ENCODE data around the gene CLDN17. TPM values are rescaled to one million over a fixed set of nuclear protein-coding genes. Genes with fewer than 3 reads are reported as not detected.

The CLDN17 gene
- total RNA-seq, 1 experiment from 2014 or later = not detected

GRCh38 chr21:30116479-30116878, 50.1 kb downstream of the CLDN17 start:
- no peak overlapping the region for H3K56ac ChIP-seq (ENCODE audit: insufficient read length, low read depth, low read length)
- no peaks in the 10 kb centered on the region for H3K4me1 ChIP-seq (ENCODE audit: insufficient read depth, low read length)
- no peaks in the 10 kb centered on the region for H4K20me1 ChIP-seq (ENCODE audit: control insufficient read depth, insufficient read depth, insufficient read length)
- no peak overlapping the region for H3K9ac ChIP-seq (ENCODE audit: extremely low read depth, insufficient read length, low read length)
- H2BK5ac ChIP-seq (ENCODE audit: insufficient read length, low read length) = no peak overlapping the region
- no peak overlapping the region for H3K27ac ChIP-seq (ENCODE audit: insufficient read length, low read depth, low read length)
- no peak overlapping the region for H2BK120ac ChIP-seq (ENCODE audit: low read depth, low read length, poor library complexity, severe bottlenecking)
- H3K9me3 ChIP-seq (ENCODE audit: control insufficient read depth, low read depth, low read length) = no peaks in the 10 kb centered on the region
- H2BK15ac ChIP-seq (ENCODE audit: low read depth, low read length) = no peak overlapping the region
- no peaks in the 10 kb centered on the region for H3K36me3 Mint-ChIP-seq (ENCODE audit: insufficient read depth in 1 of 3, low read depth in 3 of 3)
- no peak overlapping the region for H3K18ac ChIP-seq (ENCODE audit: insufficient read length, low read depth, low read length)
- no peak overlapping the region for H2AK5ac ChIP-seq (ENCODE audit: insufficient read length, low read length)
- DNase-seq = no peak
- no peak overlapping the region for H2AFZ ChIP-seq (ENCODE audit: low read length)
- no peak overlapping the region for H3K4me2 ChIP-seq (ENCODE audit: insufficient read depth, insufficient read length, low read length)
- H4K91ac ChIP-seq (ENCODE audit: insufficient read length, low read depth, low read length) = no peak overlapping the region
- H3K23me2 ChIP-seq (ENCODE audit: insufficient read length, low read depth, low read length, poor library complexity, severe bottlenecking) = no peaks in the 10 kb centered on the region
- no peak overlapping the region for H3T11ph ChIP-seq (ENCODE audit: low read length)
- H3K27me3 Mint-ChIP-seq (ENCODE audit: low read depth) = no peaks in the 10 kb centered on the region
- no peaks in the 10 kb centered on the region for H3K27me3 ChIP-seq (ENCODE audit: insufficient read depth, low read length)
- no peak overlapping the region for H3K4ac ChIP-seq (ENCODE audit: low read depth, low read length)
- no peak overlapping the region for H3K23ac ChIP-seq (ENCODE audit: insufficient read length, low read depth, low read length)
- WGBS (ENCODE audit: extremely low coverage, insufficient read length, low lambda C conversion rate) = no CpG with 5 or more reads among the region's 3 CpGs
- H2BK12ac ChIP-seq (ENCODE audit: insufficient read length, low read depth, low read length) = no peak overlapping the region
- no peak overlapping the region for H4K8ac ChIP-seq (replicated peaks; ENCODE audit: insufficient read length, low read depth, low read length)
- no peak overlapping the region for H2BK20ac ChIP-seq (ENCODE audit: low read depth, low read length, poor library complexity, severe bottlenecking)
- H3K79me1 ChIP-seq (ENCODE audit: insufficient read depth, low read depth, low read length, poor library complexity, severe bottlenecking) = no peaks in the 10 kb centered on the region
- no peak overlapping the region for H3K14ac ChIP-seq (ENCODE audit: insufficient read depth, low read length)
- no peak for TF ChIP-seq CTCF (conservative IDR thresholded peaks at IDR 0.05)
- H4K5ac ChIP-seq (ENCODE audit: insufficient read length, low read depth, low read length) = no peak overlapping the region
- no peak overlapping the region for H3K27ac Mint-ChIP-seq
- no peaks in the 10 kb centered on the region for H3K79me2 ChIP-seq (ENCODE audit: insufficient read depth, low read length)
- H3K4me1 Mint-ChIP-seq = no peaks in the 10 kb centered on the region
- H3K4me3 Mint-ChIP-seq = no peak overlapping the region
- no peaks in the 10 kb centered on the region for H3K9me3 Mint-ChIP-seq

Other genes with a start within 250 kb of the CLDN17 start
- not detected in 2 replicates for gene GRIK1, start 226.8 kb downstream of the CLDN17 start, total RNA-seq (2021)
- gene CLDN8, start 49.3 kb upstream of the CLDN17 start, total RNA-seq (2021) = not detected in 2 replicates
- not detected in 2 replicates for gene KRTAP24-1, start 116.1 kb upstream of the CLDN17 start, total RNA-seq (2021)
- gene KRTAP25-1, start 122.7 kb upstream of the CLDN17 start, total RNA-seq (2021) = not detected in 2 replicates
- not detected in 2 replicates for gene KRTAP26-1, start 153.5 kb upstream of the CLDN17 start, total RNA-seq (2021)
- not detected in 2 replicates for gene KRTAP27-1, start 170.9 kb upstream of the CLDN17 start, total RNA-seq (2021)
- not detected in 2 replicates for gene KRTAP23-1, start 181.8 kb upstream of the CLDN17 start, total RNA-seq (2021)
- gene KRTAP13-2, start 205.5 kb upstream of the CLDN17 start, total RNA-seq (2021) = not detected in 2 replicates
- not detected in 2 replicates for gene KRTAP13-1, start 229.2 kb upstream of the CLDN17 start, total RNA-seq (2021)

Data from H9 (cell line).